Measurements from ENCODE around the gene CNTNAP5.

Gene CNTNAP5

GRCh38 chr2:124534028-124534427, 508.9 kb downstream of the CNTNAP5 start:
- Histone ChIP-seq H3K27ac (ENCODE audit: low read length) (no peak overlapping the region), H3K36me3 (ENCODE audit: insufficient read depth, low read depth, low read length) (no peaks in the 10 kb centered on the region), H3K4me3 (ENCODE audit: low read length) (no peak overlapping the region), H3K4me1 (ENCODE audit: insufficient read depth, low read length) (peaks cover 7% of the 10 kb centered on the region; the same call in 1 of the 2 replicates), H3K27me3 (ENCODE audit: insufficient read depth, low read length) (no peaks in the 10 kb centered on the region), H3K9ac (ENCODE audit: low read depth, low read length) (no peak overlapping the region), H3K9me3 (ENCODE audit: insufficient read depth, low read depth, low read length) (no peaks in the 10 kb centered on the region)

- Histone ChIP-seq H3K4me3 (ENCODE audit: low read length) (no peak overlapping the region), H3K27me3 (ENCODE audit: insufficient read depth, low read length) (no peaks in the 10 kb centered on the region), H3K9ac (ENCODE audit: low read depth, low read length) (no peak overlapping the region), H3K4me1 (ENCODE audit: insufficient read depth, low read length) (peaks cover 7% of the 10 kb centered on the region; the same call in 1 of the 2 replicates), H3K36me3 (ENCODE audit: insufficient read depth, low read depth, low read length) (no peaks in the 10 kb centered on the region), H3K9me3 (ENCODE audit: insufficient read depth, low read depth, low read length) (no peaks in the 10 kb centered on the region), H3K27ac (ENCODE audit: low read length) (no peak overlapping the region)
Observed at GRCh38 chr2:124535816-124536215, 510.7 kb downstream of the CNTNAP5 start.

GRCh38 chr2:124536591-124536990, 511.5 kb downstream of the CNTNAP5 start:
- peaks cover 7% of the 10 kb centered on the region; the same call in 1 of the 2 replicates for H3K4me1 ChIP-seq (ENCODE audit: insufficient read depth, low read length)
- no peak overlapping the region for H3K9ac ChIP-seq (ENCODE audit: low read depth, low read length)
- H3K9me3 ChIP-seq (ENCODE audit: insufficient read depth, low read depth, low read length): no peaks in the 10 kb centered on the region
- no peak overlapping the region for H3K4me3 ChIP-seq (ENCODE audit: low read length)
- H3K27me3 ChIP-seq (ENCODE audit: insufficient read depth, low read length): no peaks in the 10 kb centered on the region
- H3K36me3 ChIP-seq (ENCODE audit: insufficient read depth, low read depth, low read length): no peaks in the 10 kb centered on the region
- H3K27ac ChIP-seq (ENCODE audit: low read length): no peak overlapping the region

GRCh38 chr2:124538549-124538948, 513.5 kb downstream of the CNTNAP5 start:
- no peak overlapping the region for H3K27ac ChIP-seq (ENCODE audit: low read length)
- no peaks in the 10 kb centered on the region for H3K9me3 ChIP-seq (ENCODE audit: insufficient read depth, low read depth, low read length)
- H3K4me1 ChIP-seq (ENCODE audit: insufficient read depth, low read length): peaks cover 2% of the 10 kb centered on the region; the same call in 1 of the 2 replicates
- H3K36me3 ChIP-seq (ENCODE audit: insufficient read depth, low read depth, low read length): no peaks in the 10 kb centered on the region
- no peak overlapping the region for H3K9ac ChIP-seq (ENCODE audit: low read depth, low read length)
- no peaks in the 10 kb centered on the region for H3K27me3 ChIP-seq (ENCODE audit: insufficient read depth, low read length)
- H3K4me3 ChIP-seq (ENCODE audit: low read length): no peak overlapping the region

DNA sequence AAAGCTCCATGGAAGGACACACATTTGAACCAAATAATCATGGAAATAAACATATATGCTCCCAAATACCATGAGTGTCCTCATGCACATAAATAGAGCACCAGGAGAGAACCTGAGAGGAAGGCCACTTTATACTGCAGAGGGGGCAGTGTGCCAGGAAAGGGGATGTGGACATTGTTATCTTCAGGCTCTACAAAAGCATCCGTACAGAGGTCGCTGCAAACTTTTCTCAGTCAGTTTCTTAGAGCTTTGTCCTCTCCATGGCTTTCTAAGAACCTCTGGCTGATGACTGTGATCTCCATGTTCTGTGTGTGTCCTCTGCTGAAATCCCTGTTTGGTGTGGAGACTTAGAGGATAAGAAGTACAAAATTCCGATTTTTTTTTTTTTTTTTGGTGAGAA, 515.7 kb downstream of the CNTNAP5 start:
- Histone ChIP-seq H3K36me3 (ENCODE audit: insufficient read depth, low read depth, low read length) (no peaks in the 10 kb centered on the region), H3K4me3 (ENCODE audit: low read length) (no peak overlapping the region), H3K27ac (ENCODE audit: low read length) (no peak overlapping the region), H3K27me3 (ENCODE audit: insufficient read depth, low read length) (no peaks in the 10 kb centered on the region), H3K4me1 (ENCODE audit: insufficient read depth, low read length) (no peaks in the 10 kb centered on the region), H3K9me3 (ENCODE audit: insufficient read depth, low read depth, low read length) (no peaks in the 10 kb centered on the region), H3K9ac (ENCODE audit: low read depth, low read length) (no peak overlapping the region)

- Histone ChIP-seq H3K4me3 (ENCODE audit: low read length) (no peak overlapping the region), H3K27ac (ENCODE audit: low read length) (no peak overlapping the region), H3K36me3 (ENCODE audit: insufficient read depth, low read depth, low read length) (no peaks in the 10 kb centered on the region), H3K9me3 (ENCODE audit: insufficient read depth, low read depth, low read length) (no peaks in the 10 kb centered on the region), H3K27me3 (ENCODE audit: insufficient read depth, low read length) (no peaks in the 10 kb centered on the region), H3K4me1 (ENCODE audit: insufficient read depth, low read length) (peaks cover 1% of the 10 kb centered on the region; the same call in 1 of the 2 replicates), H3K9ac (ENCODE audit: low read depth, low read length) (no peak overlapping the region)
Observed at GRCh38 chr2:124542932-124543640, 518.0 kb downstream of the CNTNAP5 start.

DNA sequence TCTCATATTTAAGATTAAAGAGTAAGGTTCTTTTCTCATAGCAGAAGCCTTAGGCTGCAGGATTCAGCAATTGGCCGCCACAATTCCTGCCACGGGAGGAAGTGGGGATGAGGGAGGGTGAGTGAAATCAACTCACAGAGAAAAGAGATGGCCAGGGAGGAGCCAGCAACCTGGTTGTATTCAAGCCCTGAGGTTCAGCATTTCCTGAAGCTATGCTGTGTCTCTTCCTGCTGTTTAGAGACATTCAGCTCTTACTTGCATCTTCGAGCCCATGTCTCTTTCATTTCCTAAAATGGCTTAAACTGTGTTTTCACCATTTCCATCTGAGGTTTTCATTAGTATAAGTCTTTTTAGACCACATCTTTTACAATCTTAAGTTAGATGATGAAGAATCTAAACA, 522.6 kb downstream of the CNTNAP5 start:
- H3K27me3 ChIP-seq (ENCODE audit: insufficient read depth, low read length): no peaks in the 10 kb centered on the region
- H3K4me3 ChIP-seq (ENCODE audit: low read length): no peak overlapping the region
- no peaks in the 10 kb centered on the region for H3K9me3 ChIP-seq (ENCODE audit: insufficient read depth, low read depth, low read length)
- no peak overlapping the region for H3K27ac ChIP-seq (ENCODE audit: low read length)
- H3K36me3 ChIP-seq (ENCODE audit: insufficient read depth, low read depth, low read length): no peaks in the 10 kb centered on the region
- peaks cover 7% of the 10 kb centered on the region; the same call in 1 of the 2 replicates for H3K4me1 ChIP-seq (ENCODE audit: insufficient read depth, low read length)
- H3K9ac ChIP-seq (ENCODE audit: low read depth, low read length): no peak overlapping the region

DNA sequence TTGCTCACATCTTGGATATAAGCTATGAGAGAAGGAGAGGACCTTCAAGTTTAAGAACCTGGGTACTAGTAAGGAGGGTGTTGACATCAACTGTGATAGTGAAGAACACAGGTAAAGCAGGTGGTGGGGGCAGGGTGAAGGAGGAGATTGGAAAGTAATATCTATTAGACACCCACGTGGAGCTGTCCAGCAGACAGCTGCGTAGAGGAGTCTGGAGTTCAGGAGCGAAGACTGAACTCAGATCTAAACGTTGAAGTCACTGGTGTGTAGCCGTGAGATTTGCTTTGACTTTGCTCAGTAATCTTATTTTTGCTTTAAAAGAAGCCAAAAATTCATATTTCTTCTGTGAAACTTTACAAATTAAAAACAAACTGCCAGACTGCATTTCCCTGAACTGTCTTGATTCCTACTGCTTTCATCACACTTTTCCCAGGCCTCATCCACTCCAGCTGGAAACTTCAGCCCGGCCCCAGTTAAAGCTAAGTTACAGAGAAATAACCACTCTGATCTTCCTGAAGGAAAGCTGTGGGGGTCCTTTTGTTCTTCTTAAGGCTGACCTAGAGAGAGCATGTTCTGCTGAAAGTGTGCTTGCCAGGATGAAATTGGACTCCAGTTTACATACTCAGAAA, 533.3 kb downstream of the CNTNAP5 start:
- no peaks in the 10 kb centered on the region for H3K36me3 ChIP-seq (ENCODE audit: insufficient read depth, low read depth, low read length)
- H3K4me3 ChIP-seq (ENCODE audit: low read length): no peak overlapping the region
- no peak overlapping the region for H3K9ac ChIP-seq (ENCODE audit: low read depth, low read length)
- H3K27me3 ChIP-seq (ENCODE audit: insufficient read depth, low read length): no peaks in the 10 kb centered on the region
- no peaks in the 10 kb centered on the region for H3K9me3 ChIP-seq (ENCODE audit: insufficient read depth, low read depth, low read length)
- H3K27ac ChIP-seq (ENCODE audit: low read length): no peak overlapping the region
- no peaks in the 10 kb centered on the region for H3K4me1 ChIP-seq (ENCODE audit: insufficient read depth, low read length)

DNA sequence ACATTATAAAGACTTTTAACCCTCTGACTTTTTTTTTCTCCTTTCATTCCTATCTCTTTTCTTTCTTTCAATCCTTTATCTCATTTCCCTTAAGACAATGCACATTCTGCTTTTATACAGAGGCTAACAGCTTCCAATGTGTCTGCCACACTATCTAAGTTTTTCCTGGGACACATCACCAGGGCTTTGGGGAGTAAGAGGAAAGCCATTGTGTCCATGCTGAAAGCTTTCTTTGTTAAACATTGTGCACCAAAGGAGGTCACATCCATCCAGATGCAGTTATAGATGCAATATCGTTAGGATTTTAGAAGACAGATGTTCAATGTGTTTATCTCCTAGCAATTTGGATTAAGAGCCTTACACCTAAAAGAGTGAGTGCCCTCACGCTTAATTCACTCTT, 534.1 kb downstream of the CNTNAP5 start:
- Histone ChIP-seq H3K27me3 (ENCODE audit: insufficient read depth, low read length) (no peaks in the 10 kb centered on the region), H3K9me3 (ENCODE audit: insufficient read depth, low read depth, low read length) (no peaks in the 10 kb centered on the region), H3K4me3 (ENCODE audit: low read length) (no peak overlapping the region), H3K4me1 (ENCODE audit: insufficient read depth, low read length) (no peaks in the 10 kb centered on the region), H3K36me3 (ENCODE audit: insufficient read depth, low read depth, low read length) (no peaks in the 10 kb centered on the region), H3K9ac (ENCODE audit: low read depth, low read length) (no peak overlapping the region), H3K27ac (ENCODE audit: low read length) (no peak overlapping the region)

GRCh38 chr2:124560592-124561112, 535.6 kb downstream of the CNTNAP5 start:
- Histone ChIP-seq H3K36me3 (ENCODE audit: insufficient read depth, low read depth, low read length) (no peaks in the 10 kb centered on the region), H3K27ac (ENCODE audit: low read length) (no peak overlapping the region), H3K4me1 (ENCODE audit: insufficient read depth, low read length) (no peaks in the 10 kb centered on the region), H3K27me3 (ENCODE audit: insufficient read depth, low read length) (no peaks in the 10 kb centered on the region), H3K4me3 (ENCODE audit: low read length) (no peak overlapping the region), H3K9me3 (ENCODE audit: insufficient read depth, low read depth, low read length) (no peaks in the 10 kb centered on the region), H3K9ac (ENCODE audit: low read depth, low read length) (no peak overlapping the region)

DNA sequence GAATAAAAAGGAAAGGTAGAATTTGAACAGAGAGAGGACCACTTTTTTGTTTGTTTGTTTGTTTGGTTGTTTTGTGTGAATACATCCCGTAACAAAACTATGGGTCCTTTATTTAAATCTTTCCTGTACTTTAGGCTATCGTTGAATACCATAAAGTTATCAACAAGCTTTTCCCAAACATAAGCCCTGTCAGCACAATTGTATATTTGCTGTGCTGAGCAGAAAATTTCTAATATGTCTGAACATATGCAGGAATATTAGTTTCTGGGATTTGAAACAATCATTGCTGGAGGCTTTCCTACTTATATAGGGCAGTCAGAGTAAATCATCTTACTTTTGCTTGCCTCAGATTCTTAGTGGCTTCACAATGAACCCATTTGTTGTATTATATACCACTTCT, 536.4 kb downstream of the CNTNAP5 start:
- H3K27me3 ChIP-seq (ENCODE audit: insufficient read depth, low read length): no peaks in the 10 kb centered on the region
- no peak overlapping the region for H3K9ac ChIP-seq (ENCODE audit: low read depth, low read length)
- H3K9me3 ChIP-seq (ENCODE audit: insufficient read depth, low read depth, low read length): no peaks in the 10 kb centered on the region
- H3K27ac ChIP-seq (ENCODE audit: low read length): no peak overlapping the region
- H3K4me1 ChIP-seq (ENCODE audit: insufficient read depth, low read length): no peaks in the 10 kb centered on the region
- no peaks in the 10 kb centered on the region for H3K36me3 ChIP-seq (ENCODE audit: insufficient read depth, low read depth, low read length)
- no peak overlapping the region for H3K4me3 ChIP-seq (ENCODE audit: low read length)

- Histone ChIP-seq H3K27me3 (ENCODE audit: insufficient read depth, low read length) (no peaks in the 10 kb centered on the region), H3K36me3 (ENCODE audit: insufficient read depth, low read depth, low read length) (no peaks in the 10 kb centered on the region), H3K4me3 (ENCODE audit: low read length) (no peak overlapping the region), H3K9ac (ENCODE audit: low read depth, low read length) (no peak overlapping the region), H3K27ac (ENCODE audit: low read length) (no peak overlapping the region), H3K4me1 (ENCODE audit: insufficient read depth, low read length) (no peaks in the 10 kb centered on the region), H3K9me3 (ENCODE audit: insufficient read depth, low read depth, low read length) (no peaks in the 10 kb centered on the region)
Observed at GRCh38 chr2:124563426-124563825, 538.3 kb downstream of the CNTNAP5 start.

Measured in iPS-20b (cell line).